ENCODE results near the gene IMMP2L.

Gene IMMP2L

GRCh38 chr7:110766864-110767263 is 795.4 kb downstream of the IMMP2L start:
- DNase-seq, result no peak

GRCh38 chr7:110764852-110765251 is 797.4 kb downstream of the IMMP2L start:
- no peak for DNase-seq

DNA sequence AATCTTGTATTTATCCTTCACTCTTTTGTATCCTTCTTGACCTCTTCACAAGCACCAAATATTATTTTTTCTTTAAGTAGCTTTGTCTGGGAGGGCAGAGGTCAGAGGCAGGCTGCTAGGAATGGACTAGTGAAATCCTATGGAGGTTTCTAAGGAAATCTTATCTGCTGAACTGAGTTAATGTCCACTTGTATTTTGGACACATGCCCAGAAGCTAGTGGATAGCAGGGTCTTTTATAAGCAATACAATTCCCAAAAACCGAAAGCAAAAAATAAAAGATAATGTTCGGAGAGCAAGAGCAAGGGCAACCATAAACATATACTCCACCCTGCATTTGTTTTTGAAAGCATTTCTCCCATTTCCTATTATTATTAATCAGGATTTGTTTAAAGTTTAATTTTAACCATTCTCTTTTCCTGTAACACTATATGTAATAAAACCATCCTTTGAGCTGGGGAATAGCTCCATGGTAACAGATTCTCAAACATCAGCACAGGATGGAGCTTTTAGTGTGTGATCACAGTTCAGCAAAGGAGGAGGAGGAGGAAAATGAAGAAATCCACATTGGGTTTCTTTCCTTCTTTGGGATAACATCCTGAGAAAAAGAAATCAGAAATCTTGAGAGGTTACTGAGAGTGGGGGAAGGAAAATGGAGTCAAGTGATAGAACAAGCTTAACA is 799.6 kb downstream of the IMMP2L start:
- DNase-seq, result no peak

DNA sequence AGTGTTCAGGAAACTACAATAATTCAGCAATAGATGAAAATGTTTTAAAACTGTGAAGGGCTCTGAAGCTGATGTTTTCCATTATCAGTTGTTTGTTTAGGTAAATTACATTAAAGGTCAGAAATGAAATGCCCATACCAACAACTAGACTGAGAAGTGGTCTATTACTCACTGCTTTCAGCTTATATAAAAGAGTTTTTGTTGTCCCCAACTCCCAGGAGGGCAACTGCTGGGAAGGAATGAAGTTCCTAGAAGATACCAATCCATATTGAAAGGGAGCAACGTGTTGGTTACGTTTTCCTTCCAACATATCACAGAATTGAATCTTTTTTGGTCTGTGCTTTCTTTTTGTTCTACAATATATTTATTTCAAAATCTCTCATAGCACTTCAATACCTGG is 802.0 kb downstream of the IMMP2L start:
- no peak for DNase-seq

- DNase-seq, result no peak
Observed at GRCh38 chr7:110759069-110759468, 803.2 kb downstream of the IMMP2L start.

DNA sequence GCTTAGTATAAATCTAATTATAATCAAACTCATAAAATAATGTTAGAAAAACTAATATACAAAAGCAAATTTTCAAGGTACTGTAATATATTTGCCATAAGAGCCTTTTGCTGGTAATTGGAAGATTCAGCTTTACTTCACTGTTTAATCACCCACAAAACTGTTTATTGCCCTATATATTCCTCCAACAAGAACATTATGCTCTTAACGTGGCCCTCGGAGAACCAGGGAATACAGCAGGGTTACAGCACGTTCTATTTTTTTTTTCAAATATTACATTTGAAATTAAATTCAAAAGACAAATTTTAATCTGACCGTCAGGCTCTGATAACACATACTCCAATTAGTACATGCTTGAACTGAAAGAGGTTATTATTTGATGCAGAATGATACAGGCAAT is 807.6 kb downstream of the IMMP2L start:
- no peak for DNase-seq

DNA sequence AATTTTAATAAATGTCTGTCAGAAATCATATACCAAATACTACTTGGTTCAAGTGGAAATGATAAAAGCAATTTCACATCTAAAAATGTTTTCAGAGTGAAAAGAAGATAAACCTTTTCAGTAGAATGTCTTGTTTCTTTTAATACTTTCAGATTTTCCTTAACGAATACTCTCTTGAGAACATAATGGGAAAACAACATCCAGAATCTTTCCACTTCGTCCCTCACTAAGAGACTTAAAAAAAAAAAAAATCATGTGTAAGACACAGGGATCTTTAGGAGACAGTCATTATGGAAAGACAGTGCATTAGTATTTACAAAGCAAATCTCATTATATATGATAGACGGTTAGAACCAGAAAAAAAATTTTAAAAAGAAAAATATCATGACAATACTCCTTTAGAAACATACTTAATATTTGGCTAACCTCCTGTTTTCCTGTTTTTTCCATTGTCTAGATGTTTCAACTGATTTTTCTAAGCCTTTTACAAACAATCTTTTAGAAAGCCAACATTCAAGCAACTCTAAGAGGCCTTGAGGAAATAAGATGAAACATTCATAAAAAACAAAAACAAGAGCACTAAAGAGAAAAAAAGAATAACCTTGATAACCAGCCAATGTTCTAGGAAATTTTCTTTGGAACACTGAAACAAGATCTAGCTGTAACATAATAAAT is 811.2 kb downstream of the IMMP2L start:
- no peak for DNase-seq

DNA sequence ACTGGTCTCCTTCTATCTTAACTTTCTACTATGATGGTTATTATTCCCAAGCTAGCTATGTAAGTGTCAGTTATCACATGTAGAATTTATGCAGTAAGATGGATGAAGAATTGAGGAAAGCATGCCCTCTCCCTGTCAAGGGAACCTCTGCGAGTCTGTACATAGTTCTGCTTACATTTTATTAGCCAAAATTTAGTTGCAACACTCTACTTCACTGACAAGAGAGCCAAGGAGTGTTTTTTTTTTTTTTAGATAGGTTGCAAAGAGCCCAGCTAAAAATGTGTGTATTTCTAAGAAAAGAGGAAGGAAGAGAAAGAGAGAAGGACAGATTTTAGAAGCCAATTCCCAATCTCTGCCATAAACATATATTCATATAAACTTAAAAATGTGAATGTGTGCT is 829.1 kb downstream of the IMMP2L start:
- no peak for DNase-seq

- DNase-seq, result no peak
Observed at GRCh38 chr7:110724811-110725210, 837.5 kb downstream of the IMMP2L start.

- DNase-seq, result no peak
Observed at GRCh38 chr7:110721395-110721794, 840.9 kb downstream of the IMMP2L start.

GRCh38 chr7:110720626-110721025 is 841.7 kb downstream of the IMMP2L start:
- no peak for DNase-seq

GRCh38 chr7:110719741-110720140 is 842.6 kb downstream of the IMMP2L start:
- DNase-seq, result no peak

- DNase-seq, result no peak
Observed at GRCh38 chr7:110718503-110719205, 843.6 kb downstream of the IMMP2L start.

- DNase-seq, result no peak
Observed at GRCh38 chr7:110704225-110704624, 858.1 kb downstream of the IMMP2L start.

- no peak for DNase-seq
Observed at GRCh38 chr7:110698576-110698975, 863.7 kb downstream of the IMMP2L start.

DNA sequence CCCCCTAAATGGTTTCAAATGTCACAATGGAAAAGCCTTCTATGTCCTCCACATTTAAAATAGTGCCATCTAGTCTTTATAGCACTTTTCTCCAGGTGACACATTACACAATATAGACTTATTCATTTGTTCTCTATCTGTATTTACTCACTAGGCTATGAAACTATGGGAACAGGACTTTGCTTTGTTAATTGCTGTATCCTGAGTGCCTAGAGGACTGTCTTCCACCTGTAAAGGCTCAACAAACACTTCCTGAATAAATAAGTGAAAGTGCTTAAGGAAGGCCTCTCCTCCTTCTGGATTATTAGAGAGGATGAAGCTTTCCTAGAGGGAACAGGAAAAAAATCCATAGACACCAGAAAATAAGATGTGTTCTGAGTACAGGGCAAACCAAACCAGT is 868.9 kb downstream of the IMMP2L start:
- no peak for DNase-seq

- no peak for DNase-seq
Observed at GRCh38 chr7:110688908-110689307, 873.4 kb downstream of the IMMP2L start.

DNA sequence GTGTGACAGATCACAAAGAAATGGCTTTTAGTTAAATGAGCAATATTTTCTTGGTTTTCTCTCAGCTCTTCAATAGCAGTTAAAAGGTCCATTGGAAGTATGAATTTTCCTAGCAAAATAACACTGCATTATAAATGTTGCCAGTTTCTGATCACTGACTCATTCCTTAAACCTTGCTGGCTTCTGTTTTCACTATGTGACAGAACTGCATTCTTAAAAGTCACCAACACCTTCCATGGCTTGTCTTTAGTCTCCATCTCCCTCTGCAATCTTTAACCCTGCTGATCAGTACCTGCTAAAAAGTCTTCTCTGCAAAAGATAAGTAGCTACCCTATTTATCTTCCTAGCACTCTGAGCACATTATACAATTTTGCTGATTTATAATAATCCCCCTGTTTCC is 876.4 kb downstream of the IMMP2L start:
- DNase-seq, result no peak

- no peak for DNase-seq
Observed at GRCh38 chr7:110681941-110682340, 880.4 kb downstream of the IMMP2L start.

- DNase-seq, result no peak
Observed at GRCh38 chr7:110677405-110677804, 884.9 kb downstream of the IMMP2L start.

DNA sequence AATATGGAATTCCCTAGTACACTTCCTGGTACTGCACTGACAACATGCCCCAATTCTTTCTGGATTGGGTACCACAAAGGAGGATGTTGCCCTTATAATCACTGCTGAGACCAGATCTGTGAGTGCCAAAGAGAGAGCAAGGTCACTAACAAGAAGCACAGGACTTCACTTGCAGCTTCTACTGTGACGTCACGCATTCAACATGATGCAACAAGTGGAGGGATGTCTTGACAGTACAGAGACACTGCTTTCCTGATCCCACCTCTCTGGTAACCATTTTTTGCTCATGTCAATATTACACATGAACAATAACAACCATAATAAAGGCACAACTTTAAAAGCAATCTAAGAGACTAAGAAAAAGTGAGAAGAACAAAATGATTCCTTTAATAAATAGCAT is 885.5 kb downstream of the IMMP2L start:
- DNase-seq, result no peak

- no peak for DNase-seq
Observed at GRCh38 chr7:110675383-110676103, 886.7 kb downstream of the IMMP2L start.

DNA sequence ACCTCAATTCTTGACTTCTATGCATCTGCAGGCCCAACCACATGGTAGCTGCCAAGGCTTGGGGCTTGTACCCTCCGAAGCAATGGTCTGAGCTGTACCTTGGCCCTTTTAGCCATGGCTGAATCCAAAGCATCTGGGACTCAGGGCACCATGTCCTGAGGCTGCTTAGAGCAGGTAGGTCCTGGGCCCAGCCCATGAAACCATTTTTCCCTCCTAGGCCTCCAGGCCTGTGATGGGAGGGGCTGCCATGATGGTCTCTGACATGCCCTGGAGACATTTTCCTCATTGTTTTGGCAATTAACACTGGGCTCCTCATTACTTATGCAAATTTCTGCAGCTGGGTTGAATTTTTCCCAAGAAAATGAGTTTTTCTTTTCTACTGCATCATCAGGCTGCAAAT is 889.1 kb downstream of the IMMP2L start:
- DNase-seq, result no peak

- no peak for DNase-seq
Observed at GRCh38 chr7:110669410-110669809, 892.9 kb downstream of the IMMP2L start.

Measured in bone marrow (tissue), 2 donors.